RWPE2 (cell line): ENCODE measurements around the gene MPIG6B.

Experiments used
- ATAC-seq: fragments of 200-7000 bp; cut with Tn5 transposase; 3 replicates; pipeline ENCODE4 v1.9.1; 2021; ENCODE audit warnings: low read depth
- DNase-seq: peaks from one replicate; pipeline ENCODE4 v3.0.0-alpha.2; 2020; ENCODE audit warnings: low spot score
- H3K27ac ChIP-seq: fragments of 450-650 bp; 2 replicates; pipeline ENCODE4 v1.5.1; 2017; ENCODE audit warnings: mild to moderate bottlenecking; ENCODE audit not compliant: poor library complexity, severe bottlenecking
- H3K27me3 ChIP-seq: fragments of 250-450 bp; sonication (Bioruptor Pico); 2 replicates; pipeline ENCODE4 v1.5.1; 2021; ENCODE audit warnings: mild to moderate bottlenecking, moderate library complexity; ENCODE audit not compliant: insufficient read depth, poor library complexity, severe bottlenecking
- H3K36me3 ChIP-seq: fragments of 250-450 bp; sonication (Bioruptor Pico); 2 replicates; pipeline ENCODE4 v1.5.1; 2020; ENCODE audit warnings: low read depth, mild to moderate bottlenecking, moderate library complexity
- H3K4me1 ChIP-seq: fragments of 250-450 bp; sonication (Bioruptor Pico); 2 replicates; pipeline ENCODE4 v1.5.1; 2021; ENCODE audit warnings: mild to moderate bottlenecking, moderate library complexity; ENCODE audit not compliant: insufficient read depth, poor library complexity, severe bottlenecking
- H3K4me3 ChIP-seq: fragments of 250-450 bp; sonication (Bioruptor Pico); 2 replicates; pipeline ENCODE4 v1.5.1; 2021; ENCODE audit warnings: mild to moderate bottlenecking, moderate library complexity; ENCODE audit not compliant: severe bottlenecking
- H3K9me3 ChIP-seq: fragments of 250-450 bp; sonication (Bioruptor Pico); 2 replicates; pipeline ENCODE4 v1.5.1; 2021; ENCODE audit warnings: mild to moderate bottlenecking, moderate library complexity; ENCODE audit not compliant: severe bottlenecking
- CTCF ChIP-seq: fragments of 450-650 bp; IDR thresholded peaks from one replicate; pipeline ENCODE4 v1.5.1; 2017; ENCODE audit warnings: mild to moderate bottlenecking, moderate library complexity; ENCODE audit not compliant: poor library complexity, severe bottlenecking

Gene MPIG6B

GRCh38 chr6:31734247-31734820 lies 11.2 kb downstream of the MPIG6B start:
- H3K4me3 ChIP-seq: peak overlapping the region; percentile 80
- no peaks in the 10 kb centered on the region for H3K9me3 ChIP-seq
- peaks cover 39% of the 10 kb centered on the region for H3K4me1 ChIP-seq
- no peak for TF ChIP-seq CTCF
- no peak for DNase-seq
- no peak for ATAC-seq
- peak overlapping the region; percentile 93 for H3K27ac ChIP-seq
- H3K27me3 ChIP-seq: no peaks in the 10 kb centered on the region
- peaks cover 50% of the 10 kb centered on the region for H3K36me3 ChIP-seq

- H3K36me3 ChIP-seq: peaks cover 50% of the 10 kb centered on the region
- H3K4me3 ChIP-seq: peak overlapping the region; percentile 80
- no peak for TF ChIP-seq CTCF
- H3K27ac ChIP-seq: peak overlapping the region; percentile 93
- peaks cover 41% of the 10 kb centered on the region for H3K4me1 ChIP-seq
- no peaks in the 10 kb centered on the region for H3K9me3 ChIP-seq
- no peaks in the 10 kb centered on the region for H3K27me3 ChIP-seq
- no peak for DNase-seq
- ATAC-seq: peak; percentile 38
These were observed 11.7 kb downstream of the MPIG6B start for GRCh38 chr6:31734821-31735406.

DNA sequence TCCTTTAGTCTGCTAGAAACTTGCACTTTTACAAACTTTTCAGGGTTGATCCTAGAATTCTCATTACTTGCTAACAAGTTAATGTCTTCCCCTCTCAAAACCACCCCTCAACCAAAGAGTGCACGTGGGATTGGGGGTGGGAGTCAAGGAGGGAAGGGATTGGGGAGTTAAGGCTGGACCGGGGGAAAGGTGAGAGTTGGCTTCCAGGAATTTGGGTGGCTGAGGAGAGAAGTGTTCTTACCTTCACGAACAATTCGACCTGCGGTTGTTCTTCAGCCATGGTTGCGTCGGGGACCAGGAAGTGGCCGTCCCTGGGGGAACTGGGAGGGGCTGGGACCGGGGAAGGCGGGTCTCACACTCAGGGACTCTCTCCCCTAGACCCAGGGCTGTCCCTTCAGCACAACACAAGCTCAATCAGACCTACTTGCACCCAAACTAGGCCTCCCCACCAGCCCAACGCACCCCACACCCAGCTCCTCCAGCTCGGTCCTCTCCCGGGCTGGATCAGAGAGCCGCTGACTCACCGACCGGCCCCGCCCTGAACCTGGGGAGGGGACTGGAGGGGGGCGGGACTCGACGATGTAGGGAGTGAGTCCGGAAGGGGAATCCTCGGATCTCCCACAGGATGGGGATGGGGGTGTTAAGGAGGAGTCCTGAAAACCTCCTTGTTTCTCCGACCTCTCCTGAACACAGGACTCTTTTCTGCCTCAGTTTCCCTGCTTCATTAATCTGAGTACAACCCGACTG lies 13.0 kb downstream of the MPIG6B start, which contains the start of gene CLIC1:
TSS of gene CLIC1 (minus strand) at position 510 of the 747 bp plus-strand sequence. CDS start at position 280, 230 bp downstream.
- peak within 1 kb of the TSS; percentile 93 for H3K27ac ChIP-seq
- peaks cover 38% of the 10 kb centered on the region for H3K4me1 ChIP-seq
- H3K4me3 ChIP-seq: peak within 1 kb of the TSS; percentile 80
- H3K27me3 ChIP-seq: no peaks in the 10 kb centered on the region
- peak; percentile 90 for DNase-seq
- TF ChIP-seq CTCF: no peak
- ATAC-seq: peak; percentile 55
- peaks cover 43% of the 10 kb centered on the region for H3K36me3 ChIP-seq
- no peaks in the 10 kb centered on the region for H3K9me3 ChIP-seq

DNA sequence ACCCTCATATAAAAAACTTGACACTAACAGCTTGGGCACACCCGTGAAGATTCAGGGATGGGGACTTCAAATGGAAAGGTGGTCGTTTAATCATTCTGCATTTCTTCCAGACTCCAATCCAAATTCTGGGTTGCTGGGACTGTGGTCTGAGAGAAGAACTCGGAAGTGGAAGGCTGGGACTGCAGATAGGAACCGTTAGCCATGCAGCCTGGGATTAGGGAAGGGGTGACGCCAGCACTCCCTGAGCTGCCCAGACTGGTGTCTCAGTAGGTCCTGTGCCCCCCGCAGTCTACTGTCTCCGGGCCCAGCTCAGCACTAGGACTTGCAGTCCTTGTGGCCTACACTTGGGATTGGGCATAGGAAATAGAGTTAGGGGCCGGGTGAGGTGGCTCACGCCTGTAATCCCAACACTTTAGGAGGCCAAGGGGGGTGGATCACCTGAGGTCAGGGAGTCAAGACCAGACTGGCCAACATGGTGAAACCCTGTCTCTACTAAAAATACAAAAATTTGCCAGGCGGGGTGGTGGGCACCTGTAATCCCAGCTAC lies 13.7 kb downstream of the MPIG6B start:
- H3K4me1 ChIP-seq: peaks cover 38% of the 10 kb centered on the region
- H3K4me3 ChIP-seq: peak overlapping the region; percentile 80
- DNase-seq (no peak), ATAC-seq (no peak)
- TF ChIP-seq CTCF: no peak
- peak overlapping the region; percentile 93 for H3K27ac ChIP-seq
- no peaks in the 10 kb centered on the region for H3K27me3 ChIP-seq
- H3K36me3 ChIP-seq: peaks cover 43% of the 10 kb centered on the region
- no peaks in the 10 kb centered on the region for H3K9me3 ChIP-seq
